Measurements from ENCODE around the gene MRPL10.
A peak's percentile ranks its signal among the peaks of the same experiment; 100 is the strongest.

MRPL10 gene

DNA sequence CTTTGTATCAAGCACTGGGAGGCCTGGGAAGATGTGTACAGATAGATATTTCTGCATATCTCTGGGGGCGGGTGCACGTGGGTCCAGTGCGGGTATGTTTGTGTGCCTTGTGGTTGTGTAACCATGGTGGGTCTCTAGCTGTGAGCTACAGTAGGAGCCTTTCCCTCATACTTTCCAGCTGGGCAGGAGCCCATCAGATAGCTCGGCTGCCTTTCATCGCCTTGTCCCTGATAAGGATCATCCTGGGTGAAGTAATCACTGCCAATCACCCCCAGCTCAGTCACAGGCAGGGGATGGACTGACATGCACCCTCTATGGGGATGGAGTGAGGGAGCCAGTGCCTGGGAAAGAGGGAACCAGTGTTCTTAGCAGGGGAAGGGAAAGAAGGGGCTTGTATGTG, 12.9 kb upstream of the MRPL10 start:
- Histone ChIP-seq H3K4me3 (ENCODE audit: low read length) (no peak overlapping the region), H3K27me3 (ENCODE audit: control insufficient read depth, insufficient read depth, low read length) (peaks cover 35% of the 10 kb centered on the region), H3K4me1 (ENCODE audit: control insufficient read depth, insufficient read depth, low read length) (peaks cover 16% of the 10 kb centered on the region), H3K36me3 (ENCODE audit: insufficient read depth, low read length) (no peaks in the 10 kb centered on the region), H3K4me2 (ENCODE audit: low read length) (no peak overlapping the region), H3K9me3 (replicated peaks; ENCODE audit: low read length) (no peaks in the 10 kb centered on the region), H3K9ac (ENCODE audit: low read depth, low read length) (no peak overlapping the region)

DNA sequence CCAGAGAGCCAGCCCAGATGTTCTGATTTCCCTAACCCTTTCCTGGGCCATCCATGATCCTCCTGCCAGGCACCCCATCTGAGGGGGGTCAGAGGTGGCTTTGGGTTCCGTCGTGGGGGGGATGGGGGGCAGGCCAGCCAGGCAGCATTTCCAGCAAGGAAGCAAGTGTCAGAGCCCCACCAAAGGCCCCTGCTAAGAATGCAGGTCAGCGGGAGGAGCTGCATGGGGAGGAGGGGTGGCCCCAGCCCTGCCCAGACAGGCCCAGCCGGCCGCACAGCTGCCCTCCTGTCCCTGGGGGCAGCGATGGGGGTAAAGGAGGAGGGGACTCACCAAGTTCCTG, 12.0 kb upstream of the MRPL10 start:
- H3K4me3 ChIP-seq (ENCODE audit: low read length): no peak overlapping the region
- no peaks in the 10 kb centered on the region for H3K9me3 ChIP-seq (replicated peaks; ENCODE audit: low read length)
- no peak overlapping the region for H3K9ac ChIP-seq (ENCODE audit: low read depth, low read length)
- H3K4me2 ChIP-seq (ENCODE audit: low read length): no peak overlapping the region
- peaks cover 16% of the 10 kb centered on the region for H3K4me1 ChIP-seq (ENCODE audit: control insufficient read depth, insufficient read depth, low read length)
- peaks cover 28% of the 10 kb centered on the region for H3K27me3 ChIP-seq (ENCODE audit: control insufficient read depth, insufficient read depth, low read length)
- H3K36me3 ChIP-seq (ENCODE audit: insufficient read depth, low read length): no peaks in the 10 kb centered on the region

GRCh38 chr17:47841488-47842291, 10.3 kb upstream of the MRPL10 start:
- no peaks in the 10 kb centered on the region for H3K36me3 ChIP-seq (ENCODE audit: insufficient read depth, low read length)
- H3K9ac ChIP-seq (ENCODE audit: low read depth, low read length): peak overlapping the region; percentile 84
- peaks cover 27% of the 10 kb centered on the region for H3K4me1 ChIP-seq (ENCODE audit: control insufficient read depth, insufficient read depth, low read length)
- H3K27me3 ChIP-seq (ENCODE audit: control insufficient read depth, insufficient read depth, low read length): peaks cover 11% of the 10 kb centered on the region
- peak overlapping the region; percentile 93 for H3K4me2 ChIP-seq (ENCODE audit: low read length)
- peak overlapping the region; percentile 84 for H3K4me3 ChIP-seq (ENCODE audit: low read length)
- no peaks in the 10 kb centered on the region for H3K9me3 ChIP-seq (replicated peaks; ENCODE audit: low read length)

DNA sequence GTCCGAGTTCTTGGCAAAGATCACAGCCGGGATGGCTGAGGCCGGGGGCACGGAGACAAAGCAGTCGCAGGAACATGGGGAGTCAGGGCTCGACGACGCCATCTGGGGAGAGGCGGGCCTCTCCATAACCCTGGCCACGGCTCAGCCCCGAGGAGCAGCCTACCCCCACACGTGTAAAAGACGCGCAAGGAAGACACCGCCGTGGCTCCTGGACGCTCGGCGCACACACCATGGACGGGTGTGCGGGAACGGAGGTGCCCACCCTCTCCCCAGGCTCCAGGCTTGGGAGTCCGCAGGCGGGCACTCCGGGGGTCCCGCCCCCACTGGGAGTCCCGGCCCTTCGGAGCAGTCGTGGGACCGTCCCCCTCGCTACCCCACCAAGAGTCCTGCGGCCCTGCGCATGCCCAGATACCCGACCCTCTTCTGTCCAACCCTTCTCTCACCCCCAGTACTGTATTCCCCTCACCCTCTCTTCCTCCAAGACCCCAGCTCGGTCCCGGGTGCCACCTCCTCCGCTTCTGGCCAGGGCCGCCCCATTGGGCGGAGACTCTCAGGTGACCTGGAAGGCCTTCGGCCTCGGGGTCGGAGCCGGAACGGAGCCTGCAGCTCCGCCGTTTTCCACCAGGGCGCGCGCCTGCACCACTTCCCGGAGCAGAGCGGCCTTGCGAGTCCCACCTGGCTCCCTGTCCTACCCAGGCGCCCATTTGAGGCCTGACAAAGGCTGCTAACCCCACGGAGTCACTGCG, 9.6 kb upstream of the MRPL10 start, which contains the start of gene SCRN2:
SCRN2 (minus strand) TSS at position 532 of the 746 bp plus-strand sequence; CDS start at position 102, 430 bp downstream.
- Histone ChIP-seq H3K4me1 (ENCODE audit: control insufficient read depth, insufficient read depth, low read length) (peaks cover 27% of the 10 kb centered on the region), H3K4me3 (ENCODE audit: low read length) (peak within 1 kb of the TSS; percentile 84), H3K27me3 (ENCODE audit: control insufficient read depth, insufficient read depth, low read length) (peaks cover 3% of the 10 kb centered on the region), H3K9me3 (replicated peaks; ENCODE audit: low read length) (no peaks in the 10 kb centered on the region), H3K4me2 (ENCODE audit: low read length) (peak within 1 kb of the TSS; percentile 93), H3K9ac (ENCODE audit: low read depth, low read length) (peak within 1 kb of the TSS; percentile 84), H3K36me3 (ENCODE audit: insufficient read depth, low read length) (peaks cover 4% of the 10 kb centered on the region)

DNA sequence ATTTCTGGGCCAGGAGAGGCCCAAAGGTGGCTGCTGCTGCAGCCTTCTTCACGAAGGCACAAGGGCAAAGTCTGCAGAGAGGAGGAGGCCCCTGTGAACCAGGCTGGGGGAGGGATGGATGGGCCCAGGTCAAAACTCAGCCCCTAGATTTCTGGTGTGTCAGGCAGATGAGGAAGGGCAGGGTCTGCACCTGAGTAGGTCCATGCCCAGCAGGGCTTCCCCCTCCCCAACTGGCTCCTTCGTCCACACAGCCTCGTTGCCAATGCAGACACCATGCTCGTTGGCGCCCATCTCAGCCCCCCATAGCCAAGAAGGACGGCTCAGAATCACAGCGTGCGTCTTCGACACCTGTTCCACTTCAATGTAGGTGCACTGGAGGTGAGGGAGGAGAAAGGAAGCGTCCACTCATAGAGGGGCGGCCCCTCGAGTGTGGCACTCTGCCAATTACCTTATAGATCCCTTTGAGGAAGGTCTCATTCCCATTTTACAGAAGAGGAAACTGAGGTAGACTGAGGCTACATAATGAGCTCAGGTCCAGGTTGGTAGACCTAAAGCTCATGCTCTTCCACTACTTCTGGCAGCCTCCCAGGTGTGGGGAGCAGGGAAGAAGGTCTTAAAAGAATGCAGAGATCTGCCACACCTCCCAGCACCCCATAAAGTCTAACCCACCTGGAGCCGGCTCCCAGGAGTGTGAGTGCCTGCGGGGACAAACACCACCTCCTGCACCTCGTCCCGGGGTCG, 8.8 kb upstream of the MRPL10 start:
- H3K9me3 ChIP-seq (replicated peaks; ENCODE audit: low read length): no peaks in the 10 kb centered on the region
- H3K9ac ChIP-seq (ENCODE audit: low read depth, low read length): peak overlapping the region; percentile 84
- H3K4me2 ChIP-seq (ENCODE audit: low read length): peak overlapping the region; percentile 93
- H3K4me3 ChIP-seq (ENCODE audit: low read length): peak overlapping the region; percentile 84
- peaks cover 27% of the 10 kb centered on the region for H3K4me1 ChIP-seq (ENCODE audit: control insufficient read depth, insufficient read depth, low read length)
- peaks cover 6% of the 10 kb centered on the region for H3K36me3 ChIP-seq (ENCODE audit: insufficient read depth, low read length)
- no peaks in the 10 kb centered on the region for H3K27me3 ChIP-seq (ENCODE audit: control insufficient read depth, insufficient read depth, low read length)

DNA sequence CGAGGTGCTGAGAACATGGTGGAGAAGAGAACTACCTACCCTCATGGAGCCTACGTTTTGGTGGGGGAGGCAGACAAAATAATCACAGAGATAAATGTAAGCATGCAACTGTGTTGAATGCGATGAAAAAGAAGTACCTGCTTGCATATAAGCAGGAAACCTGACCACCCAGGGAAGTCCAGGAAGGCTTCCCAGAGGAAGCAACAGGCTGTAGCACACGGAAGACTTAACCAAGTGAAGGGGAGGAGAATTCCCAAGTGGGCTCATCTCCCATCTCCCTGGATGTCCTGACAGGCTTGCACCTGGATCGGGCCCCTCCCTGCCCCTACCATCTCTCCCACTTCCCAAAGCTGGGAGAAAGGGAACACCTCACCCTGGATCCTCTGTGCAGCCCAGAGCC, 7.7 kb upstream of the MRPL10 start:
- Histone ChIP-seq H3K9me3 (replicated peaks; ENCODE audit: low read length) (no peaks in the 10 kb centered on the region), H3K4me2 (ENCODE audit: low read length) (no peak overlapping the region), H3K36me3 (ENCODE audit: insufficient read depth, low read length) (peaks cover 6% of the 10 kb centered on the region), H3K9ac (ENCODE audit: low read depth, low read length) (no peak overlapping the region), H3K27me3 (ENCODE audit: control insufficient read depth, insufficient read depth, low read length) (no peaks in the 10 kb centered on the region), H3K4me1 (ENCODE audit: control insufficient read depth, insufficient read depth, low read length) (peaks cover 27% of the 10 kb centered on the region), H3K4me3 (ENCODE audit: low read length) (no peak overlapping the region)

GRCh38 chr17:47838636-47839035, 7.3 kb upstream of the MRPL10 start:
- no peak overlapping the region for H3K4me3 ChIP-seq (ENCODE audit: low read length)

GRCh38 chr17:47837401-47838039, 6.2 kb upstream of the MRPL10 start:
- peak overlapping the region; percentile 55 for H3K9ac ChIP-seq (ENCODE audit: low read depth, low read length)
- H3K4me3 ChIP-seq (ENCODE audit: low read length): no peak overlapping the region
- H3K36me3 ChIP-seq (ENCODE audit: insufficient read depth, low read length): peaks cover 6% of the 10 kb centered on the region
- H3K4me2 ChIP-seq (ENCODE audit: low read length): peak overlapping the region; percentile 47
- no peaks in the 10 kb centered on the region for H3K27me3 ChIP-seq (ENCODE audit: control insufficient read depth, insufficient read depth, low read length)
- no peaks in the 10 kb centered on the region for H3K9me3 ChIP-seq (replicated peaks; ENCODE audit: low read length)
- H3K4me1 ChIP-seq (ENCODE audit: control insufficient read depth, insufficient read depth, low read length): peaks cover 27% of the 10 kb centered on the region

More at GRCh38 chr17:47838636-47839035, 7.3 kb upstream of the MRPL10 start:
- peaks cover 27% of the 10 kb centered on the region for H3K4me1 ChIP-seq (ENCODE audit: control insufficient read depth, insufficient read depth, low read length)
- H3K9me3 ChIP-seq (replicated peaks; ENCODE audit: low read length): no peaks in the 10 kb centered on the region
- no peaks in the 10 kb centered on the region for H3K27me3 ChIP-seq (ENCODE audit: control insufficient read depth, insufficient read depth, low read length)
- peaks cover 6% of the 10 kb centered on the region for H3K36me3 ChIP-seq (ENCODE audit: insufficient read depth, low read length)
- no peak overlapping the region for H3K9ac ChIP-seq (ENCODE audit: low read depth, low read length)
- no peak overlapping the region for H3K4me2 ChIP-seq (ENCODE audit: low read length)

DNA sequence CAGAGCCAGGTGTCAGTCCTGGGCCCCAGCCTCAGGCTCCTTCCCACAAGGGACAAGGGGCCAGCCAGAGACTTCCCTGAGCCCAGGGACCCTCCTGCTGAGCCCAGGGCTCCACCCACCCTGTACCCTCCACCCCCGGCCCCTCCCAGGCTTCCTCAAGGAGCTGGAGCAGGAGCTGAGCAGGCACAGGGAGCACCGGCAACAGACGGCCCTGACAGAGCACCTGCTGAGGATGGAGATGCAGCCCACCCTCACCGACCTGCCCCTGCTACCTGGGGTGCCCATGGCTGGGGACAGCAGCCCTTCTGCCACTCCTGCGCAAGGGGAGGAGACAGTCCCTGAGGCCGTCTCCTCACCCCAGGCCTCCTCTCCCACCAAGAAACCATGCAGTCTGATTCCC, 5.3 kb upstream of the MRPL10 start:
- H3K27me3 ChIP-seq (ENCODE audit: control insufficient read depth, insufficient read depth, low read length): no peaks in the 10 kb centered on the region

DNA sequence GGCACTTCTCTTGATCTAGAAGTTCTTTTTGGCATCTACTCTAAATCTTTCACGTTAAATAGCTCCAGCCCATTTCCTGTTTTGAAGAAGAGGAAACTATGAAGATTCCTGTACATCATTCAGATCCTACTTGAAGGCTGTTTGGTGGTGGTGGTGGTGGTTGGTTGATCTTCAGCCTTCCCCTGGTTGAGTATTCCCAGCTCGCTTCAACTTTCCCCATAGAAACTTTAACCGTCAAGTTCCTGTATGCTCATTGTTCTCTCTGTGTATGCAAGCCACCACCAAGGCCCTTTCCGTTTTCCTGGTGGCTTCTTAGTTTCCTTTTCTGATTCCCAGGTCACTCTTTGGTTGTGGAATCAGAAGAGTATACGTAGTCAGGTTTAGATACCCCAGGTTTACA, 3.4 kb upstream of the MRPL10 start:
- Histone ChIP-seq H3K9me3 (replicated peaks; ENCODE audit: low read length) (no peaks in the 10 kb centered on the region), H3K4me2 (ENCODE audit: low read length) (no peak overlapping the region), H3K27me3 (ENCODE audit: control insufficient read depth, insufficient read depth, low read length) (no peaks in the 10 kb centered on the region), H3K9ac (ENCODE audit: low read depth, low read length) (no peak overlapping the region), H3K4me1 (ENCODE audit: control insufficient read depth, insufficient read depth, low read length) (peaks cover 28% of the 10 kb centered on the region), H3K36me3 (ENCODE audit: insufficient read depth, low read length) (peaks cover 6% of the 10 kb centered on the region), H3K4me3 (ENCODE audit: low read length) (no peak overlapping the region)

More for the DNA sequence above, 5.3 kb upstream of the MRPL10 start:
- Histone ChIP-seq H3K4me1 (ENCODE audit: control insufficient read depth, insufficient read depth, low read length) (peaks cover 31% of the 10 kb centered on the region), H3K4me3 (ENCODE audit: low read length) (no peak overlapping the region), H3K4me2 (ENCODE audit: low read length) (no peak overlapping the region), H3K36me3 (ENCODE audit: insufficient read depth, low read length) (peaks cover 6% of the 10 kb centered on the region), H3K9ac (ENCODE audit: low read depth, low read length) (peak overlapping the region; percentile 10), H3K9me3 (replicated peaks; ENCODE audit: low read length) (no peaks in the 10 kb centered on the region)

DNA sequence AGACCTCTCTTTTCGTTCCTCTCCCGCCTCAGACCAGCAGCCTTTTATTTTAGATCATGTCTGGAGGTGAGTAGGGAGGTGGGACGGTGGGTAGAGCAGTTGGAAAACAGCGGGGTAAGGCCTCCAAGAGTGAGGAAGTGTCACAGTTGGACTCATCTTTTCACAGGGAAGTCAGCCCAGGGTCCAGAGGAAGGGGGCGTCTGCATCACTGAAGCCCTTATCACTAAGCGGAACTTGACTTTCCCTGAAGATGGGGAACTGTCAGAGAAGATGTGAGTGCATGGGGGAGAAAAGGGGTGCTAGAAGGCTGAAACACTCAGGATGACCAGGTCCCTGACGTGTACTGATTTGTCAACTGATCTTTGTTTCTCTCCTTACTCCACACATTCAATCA, 590 bp upstream of the MRPL10 start:
- Histone ChIP-seq H3K4me3 (ENCODE audit: low read length) (peak overlapping the region; percentile 82), H3K4me1 (ENCODE audit: control insufficient read depth, insufficient read depth, low read length) (peaks cover 14% of the 10 kb centered on the region), H3K9me3 (replicated peaks; ENCODE audit: low read length) (no peaks in the 10 kb centered on the region), H3K27me3 (ENCODE audit: control insufficient read depth, insufficient read depth, low read length) (no peaks in the 10 kb centered on the region), H3K9ac (ENCODE audit: low read depth, low read length) (peak overlapping the region; percentile 90), H3K36me3 (ENCODE audit: insufficient read depth, low read length) (peaks cover 12% of the 10 kb centered on the region), H3K4me2 (ENCODE audit: low read length) (peak overlapping the region; percentile 78)
